ENCODE measurements around the gene MMP25. TPM values are rescaled to one million over a fixed set of nuclear protein-coding genes. Genes with fewer than 3 reads are reported as not detected.
A peak's percentile ranks its signal among the peaks of the same experiment; 100 is the strongest.

Gene MMP25
- total RNA-seq, 1 donor from 2014 or later: 0.25 TPM

- Histone ChIP-seq H3K9me3 (no peaks in the 10 kb centered on the region), H3K4me1 (peaks cover 52% of the 10 kb centered on the region), H3K27me3 (peaks cover 2% of the 10 kb centered on the region), H3K4me3 (peak overlapping the region; percentile 68 to 76), H3K27ac (peak overlapping the region; percentile 96), H3K36me3 (peaks cover 0 to 3% of the 10 kb centered on the region in 2 donors)
- TF ChIP-seq POLR2AphosphoS5 (IDR thresholded peaks at IDR 0.05; ENCODE audit: insufficient read depth in 1 of 2, low read depth in 1 of 2) (no peak), CTCF (IDR thresholded peaks at IDR 0.05) (no peak), POLR2A (IDR thresholded peaks at IDR 0.05) (no peak)
- DNase-seq (ENCODE audit: extremely low spot score in 2 of 2): no peak
- intact Hi-C loops (cut with DNase I): no loop called here
Observed at GRCh38 chr16:3022684-3023414, 23.5 kb upstream of the MMP25 start.

GRCh38 chr16:3023415-3023668 lies 23.0 kb upstream of the MMP25 start:
- intact Hi-C loops (cut with DNase I): no loop called here
- H3K4me1 ChIP-seq: peaks cover 57% of the 10 kb centered on the region

DNA sequence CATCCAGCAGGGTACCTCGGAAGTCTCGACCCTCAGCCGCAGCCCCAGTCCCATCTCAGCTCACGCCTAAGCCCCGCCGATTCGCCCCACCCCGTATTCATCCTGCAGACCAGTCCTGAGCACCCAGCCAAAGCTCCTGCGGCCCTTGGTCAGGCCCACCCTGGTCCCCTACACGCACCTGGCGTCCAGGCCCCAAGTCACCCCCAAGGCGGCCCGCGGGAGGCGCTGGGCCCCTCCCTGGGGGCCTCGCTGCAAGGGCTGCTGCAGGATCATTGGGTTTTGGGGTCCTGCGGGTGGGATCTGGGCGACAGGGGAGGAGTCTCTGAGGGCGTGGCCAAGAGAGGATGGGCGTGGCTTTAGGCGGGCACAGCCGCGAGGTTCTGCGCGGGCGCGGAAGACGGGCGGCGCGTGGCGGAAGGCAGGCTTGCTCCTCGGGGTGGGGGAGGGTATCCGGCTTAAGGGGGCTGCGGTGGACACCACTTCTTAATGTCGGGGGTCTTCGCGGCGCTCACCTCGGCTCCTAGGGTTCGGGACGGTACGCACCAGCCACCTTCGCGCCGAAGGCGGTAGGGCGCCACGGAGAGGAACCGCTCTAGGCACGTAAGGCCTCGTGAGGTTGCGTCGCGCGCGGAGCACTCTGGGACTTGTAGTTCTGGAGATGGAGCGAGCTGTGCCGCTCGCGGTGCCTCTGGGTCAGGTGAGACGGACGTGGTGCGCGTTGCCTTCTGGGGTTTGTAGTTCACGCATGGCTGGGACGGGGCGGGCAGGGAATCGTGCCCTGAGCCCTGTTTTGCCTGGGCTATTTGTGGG lies 22.5 kb upstream of the MMP25 start, which contains the start of the genes HCFC1R1 and THOC6:
Gene HCFC1R1, minus strand, starts transcription at position 274 of the 810 bp plus-strand sequence. Its CDS starts 1 bp downstream, at position 273.
Gene THOC6, plus strand, starts transcription at position 367 of the 810 bp plus-strand sequence. Its CDS starts 292 bp downstream, at position 659.
- H3K27me3 ChIP-seq: no peaks in the 10 kb centered on the region
- H3K27ac ChIP-seq: peak within 1 kb of the TSS; percentile 96
- H3K4me3 ChIP-seq: peak within 1 kb of the TSS; percentile 68 to 76
- H3K9me3 ChIP-seq: no peaks in the 10 kb centered on the region
- intact Hi-C loops (cut with DNase I): no loop called here
- peaks cover 62% of the 10 kb centered on the region for H3K4me1 ChIP-seq
- peaks cover 0 to 3% of the 10 kb centered on the region in 2 donors for H3K36me3 ChIP-seq
- DNase-seq (ENCODE audit: extremely low spot score in 2 of 2): peak in 1 of 2 donors; percentile 97
- peak; percentile 93 for TF ChIP-seq POLR2AphosphoS5 (IDR thresholded peaks at IDR 0.05; ENCODE audit: insufficient read depth in 1 of 2, low read depth in 1 of 2)
- TF ChIP-seq POLR2A (IDR thresholded peaks at IDR 0.05): peak in 1 of 2 donors; percentile 37
- no peak for TF ChIP-seq CTCF (IDR thresholded peaks at IDR 0.05)

More at GRCh38 chr16:3023415-3023668, 23.0 kb upstream of the MMP25 start:
- H3K4me3 ChIP-seq: peak overlapping the region; percentile 68 to 76
- peaks cover 0 to 3% of the 10 kb centered on the region in 2 donors for H3K36me3 ChIP-seq
- H3K27ac ChIP-seq: peak overlapping the region; percentile 96
- DNase-seq (ENCODE audit: extremely low spot score in 2 of 2): no peak
- no peaks in the 10 kb centered on the region for H3K9me3 ChIP-seq
- H3K27me3 ChIP-seq: no peaks in the 10 kb centered on the region
- TF ChIP-seq POLR2AphosphoS5 (IDR thresholded peaks at IDR 0.05; ENCODE audit: insufficient read depth in 1 of 2, low read depth in 1 of 2) (no peak), CTCF (IDR thresholded peaks at IDR 0.05) (no peak), POLR2A (IDR thresholded peaks at IDR 0.05) (no peak)

GRCh38 chr16:3025032-3026002 lies 21.0 kb upstream of the MMP25 start:
- H3K27ac ChIP-seq: no peak overlapping the region
- DNase-seq (ENCODE audit: extremely low spot score in 2 of 2): no peak
- intact Hi-C loops (cut with DNase I): no loop called here
- no peak for TF ChIP-seq CTCF (IDR thresholded peaks at IDR 0.05)
- TF ChIP-seq POLR2A (IDR thresholded peaks at IDR 0.05): no peak
- TF ChIP-seq POLR2AphosphoS5 (IDR thresholded peaks at IDR 0.05; ENCODE audit: insufficient read depth in 1 of 2, low read depth in 1 of 2): no peak
- H3K4me3 ChIP-seq: no peak overlapping the region
- H3K36me3 ChIP-seq: peaks cover 0 to 3% of the 10 kb centered on the region in 2 donors
- H3K27me3 ChIP-seq: no peaks in the 10 kb centered on the region
- H3K4me1 ChIP-seq: peaks cover 66% of the 10 kb centered on the region
- H3K9me3 ChIP-seq: no peaks in the 10 kb centered on the region
